ENCODE data around the gene ARHGAP24.

DNA sequence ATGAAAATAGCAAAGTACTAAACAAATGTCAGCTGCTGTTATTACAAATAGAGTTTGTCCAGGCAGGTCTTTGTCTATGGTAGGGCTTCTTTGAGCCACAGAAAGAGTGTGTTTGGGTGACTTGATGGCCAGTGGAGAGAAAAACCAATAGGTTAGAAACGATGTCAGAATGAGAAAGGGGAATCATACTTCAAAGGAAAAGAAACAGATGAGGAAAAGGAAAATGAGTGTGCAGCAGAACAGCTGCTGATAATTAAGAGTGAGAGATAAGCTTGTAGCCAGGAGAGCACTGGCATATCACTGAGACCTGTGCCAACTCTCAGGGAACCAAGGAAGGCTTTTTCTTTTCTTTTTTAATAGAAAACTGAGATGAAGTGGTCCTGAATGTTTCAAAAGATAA, 257.2 kb downstream of the ARHGAP24 start:
- TF ChIP-seq, protein P1, sequence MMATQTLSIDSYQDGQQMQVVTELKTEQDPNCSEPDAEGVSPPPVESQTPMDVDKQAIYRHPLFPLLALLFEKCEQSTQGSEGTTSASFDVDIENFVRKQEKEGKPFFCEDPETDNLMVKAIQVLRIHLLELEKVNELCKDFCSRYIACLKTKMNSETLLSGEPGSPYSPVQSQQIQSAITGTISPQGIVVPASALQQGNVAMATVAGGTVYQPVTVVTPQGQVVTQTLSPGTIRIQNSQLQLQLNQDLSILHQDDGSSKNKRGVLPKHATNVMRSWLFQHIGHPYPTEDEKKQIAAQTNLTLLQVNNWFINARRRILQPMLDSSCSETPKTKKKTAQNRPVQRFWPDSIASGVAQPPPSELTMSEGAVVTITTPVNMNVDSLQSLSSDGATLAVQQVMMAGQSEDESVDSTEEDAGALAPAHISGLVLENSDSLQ (IDR thresholded peaks at IDR 0.05): no peak
- no peak for TF ChIP-seq ARNT (IDR thresholded peaks at IDR 0.05)
- TF ChIP-seq NFRKB (IDR thresholded peaks at IDR 0.05): no peak
- no peak for TF ChIP-seq FOXM1 (IDR thresholded peaks at IDR 0.05; ENCODE audit: borderline replicate concordance)
